H9 (cell line): ENCODE measurements around the gene PEX14. TPM values are rescaled to one million over a fixed set of nuclear protein-coding genes. Genes with fewer than 3 reads are reported as not detected.

Experiments used
- DNase-seq: peaks from one replicate; pipeline ENCODE4 v3.0.0-alpha.2; 2017
- H2AFZ ChIP-seq: one replicate; pipeline ENCODE4 v1.6.1; 2013; ENCODE audit warnings: mild to moderate bottlenecking, low read length, control low read depth, moderate library complexity
- H2AK5ac ChIP-seq: 2 replicates; pipeline ENCODE4 v1.6.1; 2013; ENCODE audit warnings: low read length, control low read depth, mixed read lengths; ENCODE audit not compliant: insufficient read length
- H2BK120ac ChIP-seq: one replicate; pipeline ENCODE4 v1.6.1; 2013; ENCODE audit warnings: low read depth, mild to moderate bottlenecking, low read length, control low read depth, inconsistent platforms; ENCODE audit not compliant: poor library complexity, severe bottlenecking
- H2BK12ac ChIP-seq: 2 replicates; pipeline ENCODE4 v1.6.1; 2013; ENCODE audit warnings: low read length, control low read depth, mixed read lengths, low read depth; ENCODE audit not compliant: insufficient read length
- H2BK15ac ChIP-seq: 2 replicates; pipeline ENCODE4 v1.6.1; 2013; ENCODE audit warnings: low read depth, low read length, control low read depth
- H2BK20ac ChIP-seq: one replicate; pipeline ENCODE4 v1.6.1; 2013; ENCODE audit warnings: low read depth, mild to moderate bottlenecking, low read length, control low read depth, inconsistent platforms; ENCODE audit not compliant: poor library complexity, severe bottlenecking
- H2BK5ac ChIP-seq: 2 replicates; pipeline ENCODE4 v1.6.1; 2013; ENCODE audit warnings: low read length, control low read depth, mixed read lengths; ENCODE audit not compliant: insufficient read length
- H3K14ac ChIP-seq: 2 replicates; pipeline ENCODE4 v1.6.1; 2013; ENCODE audit warnings: low read length, control low read depth; ENCODE audit not compliant: insufficient read depth
- H3K18ac ChIP-seq: 2 replicates; pipeline ENCODE4 v1.6.1; 2013; ENCODE audit warnings: low read depth, mild to moderate bottlenecking, mixed read lengths, low read length, control low read depth; ENCODE audit not compliant: insufficient read length
- H3K23ac ChIP-seq: 2 replicates; pipeline ENCODE4 v1.6.1; 2013; ENCODE audit warnings: low read length, control low read depth, mixed read lengths, low read depth; ENCODE audit not compliant: insufficient read length
- H3K23me2 ChIP-seq: 2 replicates; pipeline ENCODE4 v1.6.1; 2013; ENCODE audit warnings: low read depth, mild to moderate bottlenecking, mixed read lengths, low read length, control low read depth; ENCODE audit not compliant: insufficient read length, poor library complexity, severe bottlenecking
- H3K27ac ChIP-seq: 2 replicates; pipeline ENCODE4 v1.5.1; 2013; ENCODE audit warnings: low read length, control low read depth, mixed read lengths, low read depth; ENCODE audit not compliant: insufficient read length
- H3K27me3 ChIP-seq: 2 replicates; pipeline ENCODE4 v1.6.1; 2013; ENCODE audit warnings: low read length, control low read depth, inconsistent platforms; ENCODE audit not compliant: insufficient read depth
- H3K4ac ChIP-seq: 2 replicates; pipeline ENCODE4 v1.6.1; 2013; ENCODE audit warnings: low read depth, mild to moderate bottlenecking, control low read depth, inconsistent platforms, low read length, moderate library complexity
- H3K4me1 ChIP-seq: 2 replicates; pipeline ENCODE4 v1.6.1; 2013; ENCODE audit warnings: low read length, control low read depth, inconsistent platforms; ENCODE audit not compliant: insufficient read depth
- H3K4me2 ChIP-seq: 2 replicates; pipeline ENCODE4 v1.6.1; 2013; ENCODE audit warnings: low read length, control low read depth, mixed read lengths; ENCODE audit not compliant: insufficient read length, insufficient read depth
- H3K56ac ChIP-seq: 2 replicates; pipeline ENCODE4 v1.6.1; 2013; ENCODE audit warnings: low read depth, mild to moderate bottlenecking, mixed read lengths, low read length, control low read depth; ENCODE audit not compliant: insufficient read length
- H3K79me1 ChIP-seq: 2 replicates; pipeline ENCODE4 v1.6.1; 2013; ENCODE audit warnings: low read depth, mild to moderate bottlenecking, moderate library complexity, low read length, control low read depth, inconsistent platforms; ENCODE audit not compliant: insufficient read depth, poor library complexity, severe bottlenecking
- H3K79me2 ChIP-seq: 2 replicates; pipeline ENCODE4 v1.6.1; 2013; ENCODE audit warnings: low read length, control low read depth, inconsistent platforms; ENCODE audit not compliant: insufficient read depth
- H3K9ac ChIP-seq: 2 replicates; pipeline ENCODE4 v1.6.1; 2013; ENCODE audit warnings: low read length, control low read depth, mixed read lengths; ENCODE audit not compliant: insufficient read length; ENCODE audit errors: extremely low read depth
- H3K9me3 ChIP-seq: one replicate; pipeline ENCODE4 v1.6.1; 2013; ENCODE audit warnings: low read depth, low read length, inconsistent platforms; ENCODE audit not compliant: control insufficient read depth
- H3T11ph ChIP-seq: one replicate; pipeline ENCODE4 v1.6.1; 2013; ENCODE audit warnings: mild to moderate bottlenecking, low read length, control low read depth, inconsistent platforms
- H4K20me1 ChIP-seq: one replicate; pipeline ENCODE4 v1.6.1; 2013; ENCODE audit not compliant: control insufficient read depth, insufficient read length, insufficient read depth
- H4K5ac ChIP-seq: 2 replicates; pipeline ENCODE4 v1.6.1; 2013; ENCODE audit warnings: low read depth, mild to moderate bottlenecking, mixed read lengths, low read length, control low read depth; ENCODE audit not compliant: insufficient read length
- H4K8ac ChIP-seq: replicated peaks from 2 replicates; pipeline ENCODE4 v1.6.1; 2013; ENCODE audit warnings: low read length, control low read depth, mixed read lengths, low read depth; ENCODE audit not compliant: insufficient read length
- H4K91ac ChIP-seq: 2 replicates; pipeline ENCODE4 v1.6.1; 2013; ENCODE audit warnings: low read depth, mild to moderate bottlenecking, moderate library complexity, mixed read lengths, low read length, control low read depth; ENCODE audit not compliant: insufficient read length
- H3K27ac Mint-ChIP-seq, 3 experiments: 2 replicates in 2 of 3; 3 replicates in 1 of 3; pipeline ENCODE4 v1.8.0; 2020 to 2021; ENCODE audit warnings: mixed read lengths in 3 of 3, mild to moderate bottlenecking in 1 of 3, moderate library complexity in 1 of 3
- H3K27me3 Mint-ChIP-seq: 2 replicates; pipeline ENCODE4 v1.8.0; 2021; ENCODE audit warnings: low read depth, mild to moderate bottlenecking, moderate library complexity, mixed read lengths
- H3K36me3 Mint-ChIP-seq, 3 experiments: 2 replicates in 2 of 3; 3 replicates in 1 of 3; pipeline ENCODE4 v1.8.0; 2020 to 2021; ENCODE audit warnings: low read depth in 3 of 3, mixed read lengths in 3 of 3; ENCODE audit not compliant: insufficient read depth in 1 of 3
- H3K4me1 Mint-ChIP-seq, 2 experiments: 2 replicates each; pipeline ENCODE4 v1.8.0; 2020; ENCODE audit warnings: mixed read lengths in 2 of 2
- H3K4me3 Mint-ChIP-seq, 2 experiments: 2 replicates in 1 of 2; 3 replicates in 1 of 2; pipeline ENCODE4 v1.8.0; 2020 to 2021; ENCODE audit warnings: mild to moderate bottlenecking in 2 of 2, mixed read lengths in 2 of 2, moderate library complexity in 1 of 2
- H3K9me3 Mint-ChIP-seq, 2 experiments: 2 replicates in 1 of 2; 3 replicates in 1 of 2; pipeline ENCODE4 v1.8.0; 2020; ENCODE audit warnings: mild to moderate bottlenecking in 2 of 2, mixed read lengths in 2 of 2, moderate library complexity in 1 of 2
- CTCF ChIP-seq: fragments of 200-600 bp; sonication (generic); conservative IDR thresholded peaks from 3 replicates; pipeline ENCODE4 v1.8.0; 2021; ENCODE audit warnings: antibody characterized with exemption, mild to moderate bottlenecking
- WGBS: extraction: QIAGEN DNeasy Blood & Tissue Kit; methylation state at CpG from one replicate; pipeline ENCODE4 v1.1.7; 2013; ENCODE audit warnings: missing lambda C conversion rate, low lambda C conversion rate, mixed read lengths; ENCODE audit not compliant: insufficient read length; ENCODE audit errors: extremely low coverage; 5-methylcytosine and 5-hydroxymethylcytosine counted together
- total RNA-seq: library from RNA; stranded (reverse); gene quantifications from 2 replicates; pipeline ENCODE4 v1.2.1, GENCODE V29; 2021

PEX14 gene
- total RNA-seq, 1 experiment from 2014 or later: 23.9 TPM

GRCh38 chr1:10589074-10589473 is 114.3 kb downstream of the PEX14 start:
- H3K27ac Mint-ChIP-seq: no peak overlapping the region; a peak in 1 of 7 replicates
- DNase-seq: no peak
- peaks cover 0 to 4% (median 0%) of the 10 kb centered on the region in 3 experiments; a peak in 1 of 7 replicates for H3K36me3 Mint-ChIP-seq
- no peak overlapping the region for H3K23ac ChIP-seq
- no peaks in the 10 kb centered on the region for H3K27me3 ChIP-seq
- no peak overlapping the region for H3K9ac ChIP-seq
- H3K4me1 Mint-ChIP-seq: peaks cover 25 to 27% of the 10 kb centered on the region in 2 experiments
- no peak overlapping the region for H3K18ac ChIP-seq
- H2BK120ac ChIP-seq: no peak overlapping the region
- no peak overlapping the region for H3T11ph ChIP-seq
- H2BK12ac ChIP-seq: no peak overlapping the region
- H2BK5ac ChIP-seq: no peak overlapping the region
- H3K9me3 Mint-ChIP-seq: no peaks in the 10 kb centered on the region; a peak in 1 of 5 replicates
- no peak overlapping the region for H2AK5ac ChIP-seq
- no peaks in the 10 kb centered on the region for H3K79me2 ChIP-seq
- H4K91ac ChIP-seq: no peak overlapping the region
- no peak overlapping the region for H4K8ac ChIP-seq
- no peaks in the 10 kb centered on the region for H4K20me1 ChIP-seq
- no peaks in the 10 kb centered on the region for H3K27me3 Mint-ChIP-seq
- H2AFZ ChIP-seq: no peak overlapping the region
- no peak overlapping the region for H3K27ac ChIP-seq
- no peaks in the 10 kb centered on the region for H3K23me2 ChIP-seq
- no peak overlapping the region for H3K4ac ChIP-seq
- no peak overlapping the region for H3K4me3 Mint-ChIP-seq
- no peak overlapping the region for H2BK15ac ChIP-seq
- no peak for TF ChIP-seq CTCF
- WGBS: no CpG with 5 or more reads among the region's 5 CpGs
- no peak overlapping the region for H3K14ac ChIP-seq
- no peak overlapping the region for H2BK20ac ChIP-seq
- H3K79me1 ChIP-seq: no peaks in the 10 kb centered on the region
- no peak overlapping the region for H3K56ac ChIP-seq
- no peak overlapping the region for H3K4me2 ChIP-seq
- H4K5ac ChIP-seq: no peak overlapping the region
- H3K9me3 ChIP-seq: no peaks in the 10 kb centered on the region
- H3K4me1 ChIP-seq: no peaks in the 10 kb centered on the region
